HepG2 (cell line): Measurements from ENCODE around the gene ENHO.

ENCODE experiments used
- TF ChIP-seq, protein P1 (sequence below): sonication (generic); formaldehyde crosslinking; conservative IDR thresholded peaks from 2 replicates; pipeline ENCODE4 v1.4.0; 2020; ENCODE audit warnings: missing genetic modification reagents
- TF ChIP-seq, protein P2 (sequence below): sonication (generic); formaldehyde crosslinking; IDR thresholded peaks from 2 replicates; pipeline ENCODE4 v1.4.0; 2020; ENCODE audit warnings: missing genetic modification reagents

DNA sequence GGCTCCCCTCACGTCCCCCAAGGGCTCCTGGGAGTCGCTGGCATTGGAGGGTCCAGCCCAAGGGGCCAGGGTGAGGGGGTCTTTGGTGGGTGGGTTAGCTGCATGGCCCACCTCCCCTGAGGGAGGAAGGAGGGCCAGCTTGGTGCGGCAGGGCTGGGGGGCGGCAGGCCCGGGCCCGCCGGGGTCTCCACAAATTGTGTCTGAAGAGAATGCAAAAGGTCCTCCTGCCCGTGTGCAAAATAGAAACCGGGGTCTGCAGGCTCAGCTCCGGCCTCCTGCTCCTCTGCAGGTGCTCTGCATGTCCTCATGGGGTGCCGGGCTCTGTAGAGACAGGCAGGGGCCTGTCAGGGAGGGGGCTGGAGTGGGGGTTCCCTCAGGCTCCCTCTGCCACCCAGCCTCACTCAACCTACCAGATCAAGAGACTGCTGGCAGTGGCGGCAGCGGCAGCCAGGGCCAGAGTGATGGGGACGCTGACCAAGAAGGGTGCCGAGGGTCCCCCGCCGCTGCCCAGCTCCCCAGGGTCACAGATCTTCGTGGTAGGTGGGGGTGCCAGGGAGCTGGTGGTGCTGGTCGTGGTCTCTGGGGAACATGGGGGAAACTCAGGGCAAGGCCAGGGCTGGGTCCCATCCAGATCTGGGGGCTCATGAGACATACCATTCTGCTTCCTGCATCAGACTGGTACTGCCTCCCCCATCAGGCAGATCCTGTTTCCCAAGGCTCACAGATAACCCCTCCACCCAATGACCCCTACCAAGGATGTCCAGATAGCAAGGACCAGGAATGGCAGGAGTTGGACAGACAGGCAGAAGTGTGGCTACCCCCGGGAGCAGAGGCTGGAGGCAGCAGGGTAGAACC, 29.2 kb upstream of the ENHO start:
- TF ChIP-seq, protein P1, sequence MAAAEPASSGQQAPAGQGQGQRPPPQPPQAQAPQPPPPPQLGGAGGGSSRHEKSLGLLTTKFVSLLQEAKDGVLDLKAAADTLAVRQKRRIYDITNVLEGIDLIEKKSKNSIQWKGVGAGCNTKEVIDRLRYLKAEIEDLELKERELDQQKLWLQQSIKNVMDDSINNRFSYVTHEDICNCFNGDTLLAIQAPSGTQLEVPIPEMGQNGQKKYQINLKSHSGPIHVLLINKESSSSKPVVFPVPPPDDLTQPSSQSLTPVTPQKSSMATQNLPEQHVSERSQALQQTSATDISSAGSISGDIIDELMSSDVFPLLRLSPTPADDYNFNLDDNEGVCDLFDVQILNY (CRISPR knock-in tag): no peak
- TF ChIP-seq, protein P2, sequence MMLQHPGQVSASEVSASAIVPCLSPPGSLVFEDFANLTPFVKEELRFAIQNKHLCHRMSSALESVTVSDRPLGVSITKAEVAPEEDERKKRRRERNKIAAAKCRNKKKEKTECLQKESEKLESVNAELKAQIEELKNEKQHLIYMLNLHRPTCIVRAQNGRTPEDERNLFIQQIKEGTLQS (CRISPR knock-in tag): no peak
